Activated CD4-positive, alpha-beta T cell treated with anti-CD3 and anti-CD28 coated beads for 1 hour (primary cell): ENCODE data around the gene PPP1R26.
"Not testable (repeated sequence)": the region's sequence is repeated elsewhere in the genome, so short reads cannot be mapped to it uniquely, and the experiment has no call there.

Source experiments
- DNase-seq: peaks from one replicate; pipeline ENCODE4 v3.0.0-alpha.2; 2020

The PPP1R26 gene, protein sequence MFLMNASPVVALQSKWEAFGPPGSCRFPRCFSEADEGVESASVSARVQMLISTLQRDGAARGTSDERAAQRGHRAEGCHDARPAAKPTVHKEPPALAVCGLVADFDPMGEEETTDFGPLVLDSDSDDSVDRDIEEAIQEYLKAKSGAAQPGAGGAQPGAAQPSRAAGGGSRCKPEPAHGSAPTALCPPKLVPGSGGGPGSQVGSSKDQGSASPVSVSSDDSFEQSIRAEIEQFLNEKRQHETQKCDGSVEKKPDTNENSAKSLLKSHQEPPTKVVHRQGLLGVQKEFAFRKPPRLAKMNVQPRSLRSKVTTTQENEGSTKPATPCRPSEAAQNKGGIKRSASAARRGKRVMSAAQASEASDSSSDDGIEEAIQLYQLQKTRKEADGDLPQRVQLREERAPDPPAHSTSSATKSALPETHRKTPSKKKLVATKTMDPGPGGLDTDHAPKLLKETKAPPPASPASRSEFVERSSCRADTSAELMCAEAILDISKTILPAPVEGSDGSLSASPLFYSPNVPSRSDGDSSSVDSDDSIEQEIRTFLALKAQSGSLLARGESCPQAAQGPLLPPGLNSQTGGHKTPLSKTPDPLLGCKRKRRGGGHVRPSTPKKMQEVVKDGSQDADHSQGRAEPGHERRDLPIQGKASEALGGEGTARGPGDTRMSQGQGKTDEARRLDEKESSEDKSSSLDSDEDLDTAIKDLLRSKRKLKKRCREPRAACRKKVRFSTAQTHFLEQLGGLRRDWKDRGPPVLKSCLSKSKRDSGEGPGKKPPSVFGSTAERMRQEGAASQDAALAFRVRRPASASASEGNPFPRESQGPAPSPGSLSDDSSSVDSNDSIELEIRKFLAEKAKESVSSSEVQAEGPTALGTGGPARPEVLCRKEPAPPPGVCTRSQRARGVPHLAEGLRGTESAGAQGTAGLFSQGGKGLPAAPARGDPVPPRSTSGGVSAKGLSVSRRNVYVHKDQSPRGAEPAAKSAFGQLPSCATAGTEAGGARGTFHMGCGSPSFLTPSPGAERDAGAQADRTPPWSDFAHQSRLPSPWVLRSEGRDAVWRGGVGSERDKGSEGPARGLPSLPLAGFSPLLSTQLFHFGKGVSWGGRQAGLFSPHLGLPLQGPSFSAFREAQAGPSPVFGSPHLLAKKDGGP (N-terminal part only)

DNA sequence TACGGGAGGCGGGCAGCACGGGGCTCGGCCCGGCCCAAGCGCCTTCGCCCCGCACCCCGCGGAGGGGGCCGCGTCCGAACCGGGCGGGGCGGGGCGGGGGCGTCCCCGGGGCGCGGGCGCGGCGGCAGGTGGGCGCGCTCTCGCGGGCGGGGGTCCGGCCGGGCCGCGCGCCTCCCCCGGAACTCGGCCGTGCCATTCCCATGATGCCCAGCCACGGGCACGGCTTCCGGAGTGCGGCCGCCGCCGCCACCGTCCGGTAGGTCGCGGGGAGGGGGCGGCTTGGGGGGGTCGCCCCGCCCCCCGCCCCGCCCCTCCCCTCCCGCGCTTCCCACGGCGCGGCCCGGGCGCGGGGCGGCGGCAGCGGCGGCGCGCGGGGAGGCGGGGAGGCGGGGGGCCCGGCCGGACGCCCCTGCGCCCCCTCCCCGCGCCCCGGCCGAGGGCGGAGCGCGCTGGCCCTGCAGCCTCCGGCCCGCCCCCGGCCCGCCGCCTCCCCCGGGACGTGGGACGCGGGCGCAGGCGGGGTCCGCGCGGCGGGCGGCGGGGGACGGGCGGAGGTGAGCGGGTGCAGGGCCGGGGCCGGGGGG is at the start of gene PPP1R26:
PPP1R26 (plus strand) TSS at position 314 of the 584 bp plus-strand sequence. CDS start 4,729 bp downstream, outside the sequence.
- no peak for DNase-seq

DNA sequence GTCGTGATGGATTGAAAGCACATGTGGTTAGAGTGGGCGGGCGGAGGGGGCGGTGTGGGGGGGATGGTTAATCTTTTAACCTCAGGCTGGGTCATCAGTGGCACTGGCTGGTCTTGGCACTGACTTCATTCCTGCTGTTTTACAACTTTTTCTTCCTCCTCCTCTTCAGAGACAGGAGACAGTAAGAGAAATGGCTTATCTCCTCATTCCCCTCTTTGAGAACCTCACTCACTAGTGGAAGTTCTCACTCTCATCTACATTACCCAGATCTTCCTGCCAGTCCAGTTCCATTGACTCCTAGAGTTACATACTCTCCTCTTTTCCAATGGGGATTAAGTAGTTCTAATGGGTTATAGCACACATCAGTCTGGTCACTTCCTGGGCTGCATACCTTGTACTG is 42.3 kb upstream of the PPP1R26 start:
- no peak for DNase-seq

DNA sequence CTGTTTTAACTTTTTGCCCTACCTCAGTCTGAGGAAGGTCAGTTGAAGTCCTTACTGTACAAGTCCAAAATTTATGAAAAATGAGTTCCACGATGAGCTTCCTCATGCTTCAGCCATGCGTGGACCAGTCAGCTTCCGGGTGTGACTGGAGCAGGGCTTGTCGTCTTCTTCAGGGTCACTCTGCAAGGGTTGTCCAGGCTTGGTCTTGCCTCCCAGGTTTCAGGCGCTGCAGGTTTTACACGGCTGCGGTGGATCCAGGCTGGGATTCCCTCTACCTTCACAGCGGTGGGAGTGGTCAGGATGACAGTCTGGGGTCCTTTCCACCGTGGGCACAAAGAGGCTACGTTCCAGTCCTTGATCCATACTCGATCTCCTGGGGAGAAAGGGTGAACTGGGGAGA is 41.9 kb upstream of the PPP1R26 start:
- DNase-seq = not testable (repeated sequence)

DNA sequence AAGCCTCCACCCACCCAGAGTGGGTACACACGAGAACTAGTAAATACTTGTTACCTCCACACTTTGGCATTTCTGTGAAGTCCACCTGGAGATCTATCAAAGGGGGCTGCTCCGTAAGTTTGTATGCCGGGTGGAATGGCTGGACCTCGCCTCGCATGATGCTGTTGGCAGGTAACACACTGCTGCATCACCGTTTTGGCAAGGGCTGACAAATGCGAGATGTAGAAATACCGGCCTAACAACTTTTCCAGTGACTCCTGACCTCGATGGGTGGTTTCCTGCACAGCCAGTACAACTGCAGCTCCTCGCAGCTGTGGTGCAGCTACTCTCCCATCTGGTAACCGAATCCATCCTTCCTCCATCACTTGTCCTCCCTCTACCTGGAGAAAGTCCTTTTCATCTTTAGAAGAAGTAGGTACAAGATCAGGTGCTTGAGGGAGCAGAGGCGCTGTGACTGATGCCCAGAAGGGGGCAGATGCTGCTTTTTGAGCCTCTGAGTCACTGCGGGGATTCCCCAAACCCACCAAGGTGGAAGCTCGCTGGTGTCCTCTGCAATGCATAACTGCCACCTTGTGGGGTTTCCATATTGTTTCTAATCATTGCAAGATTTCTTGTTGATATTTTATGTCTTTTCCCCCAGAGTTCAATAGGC is 40.9 kb upstream of the PPP1R26 start:
- not testable (repeated sequence) for DNase-seq

DNA sequence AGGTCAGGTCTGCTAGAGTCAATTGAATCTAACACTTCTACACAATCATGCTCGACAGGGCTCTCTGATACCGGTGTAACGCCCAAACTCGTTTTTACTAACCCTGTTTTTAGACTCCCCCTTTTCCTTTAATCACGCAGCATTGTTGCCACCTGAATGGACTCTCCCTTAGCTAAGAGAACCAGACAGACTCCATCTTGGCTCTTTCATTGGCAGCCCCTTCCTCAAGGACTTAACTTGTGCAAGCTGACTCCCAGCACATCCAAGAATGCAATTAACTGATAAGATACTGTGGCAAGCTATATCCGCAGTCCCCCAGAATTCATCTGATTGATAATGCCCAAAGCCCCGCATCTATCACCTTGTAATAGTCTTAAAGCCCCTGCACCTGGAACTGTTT is 40.1 kb upstream of the PPP1R26 start:
- DNase-seq = not testable (repeated sequence)

DNA sequence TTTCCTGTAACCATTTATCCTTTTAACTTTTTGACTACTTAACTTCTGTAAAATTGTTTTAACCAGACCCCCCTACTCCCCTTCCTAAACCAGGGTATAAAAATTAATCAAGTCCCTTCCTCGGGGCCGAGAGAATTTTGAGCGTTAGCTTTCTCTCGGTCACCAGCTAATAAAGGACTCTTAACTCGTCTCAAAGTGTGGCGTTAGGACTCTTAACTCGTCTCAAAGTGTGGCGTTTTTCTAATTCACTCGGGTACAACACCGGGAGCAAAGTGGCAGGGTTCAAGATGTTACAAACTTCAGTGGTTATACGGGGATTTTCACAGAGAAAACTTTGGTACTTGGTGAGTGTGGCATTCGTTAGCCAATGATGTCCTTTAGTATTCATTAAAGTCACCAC is 39.7 kb upstream of the PPP1R26 start:
- DNase-seq = no peak

DNA sequence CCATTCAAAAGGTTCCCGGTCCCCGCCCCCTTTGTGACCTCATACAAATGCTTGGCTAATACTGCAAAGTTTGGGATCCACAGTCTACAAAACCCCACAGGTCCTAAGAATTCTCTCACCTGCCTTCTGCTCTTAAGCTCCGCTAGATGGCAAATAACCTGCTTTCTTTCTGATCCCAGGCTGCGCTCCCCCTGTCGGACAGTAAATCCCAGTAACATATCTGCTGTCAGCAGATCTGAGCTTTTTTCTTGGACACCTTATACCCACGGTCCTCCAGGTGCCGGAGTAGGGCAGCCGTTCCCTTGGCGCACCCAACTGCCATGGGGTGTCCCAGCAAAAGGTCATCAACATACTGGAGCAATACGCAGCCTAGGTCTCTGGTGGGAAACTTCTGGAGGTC is 39.0 kb upstream of the PPP1R26 start:
- no peak for DNase-seq

DNA sequence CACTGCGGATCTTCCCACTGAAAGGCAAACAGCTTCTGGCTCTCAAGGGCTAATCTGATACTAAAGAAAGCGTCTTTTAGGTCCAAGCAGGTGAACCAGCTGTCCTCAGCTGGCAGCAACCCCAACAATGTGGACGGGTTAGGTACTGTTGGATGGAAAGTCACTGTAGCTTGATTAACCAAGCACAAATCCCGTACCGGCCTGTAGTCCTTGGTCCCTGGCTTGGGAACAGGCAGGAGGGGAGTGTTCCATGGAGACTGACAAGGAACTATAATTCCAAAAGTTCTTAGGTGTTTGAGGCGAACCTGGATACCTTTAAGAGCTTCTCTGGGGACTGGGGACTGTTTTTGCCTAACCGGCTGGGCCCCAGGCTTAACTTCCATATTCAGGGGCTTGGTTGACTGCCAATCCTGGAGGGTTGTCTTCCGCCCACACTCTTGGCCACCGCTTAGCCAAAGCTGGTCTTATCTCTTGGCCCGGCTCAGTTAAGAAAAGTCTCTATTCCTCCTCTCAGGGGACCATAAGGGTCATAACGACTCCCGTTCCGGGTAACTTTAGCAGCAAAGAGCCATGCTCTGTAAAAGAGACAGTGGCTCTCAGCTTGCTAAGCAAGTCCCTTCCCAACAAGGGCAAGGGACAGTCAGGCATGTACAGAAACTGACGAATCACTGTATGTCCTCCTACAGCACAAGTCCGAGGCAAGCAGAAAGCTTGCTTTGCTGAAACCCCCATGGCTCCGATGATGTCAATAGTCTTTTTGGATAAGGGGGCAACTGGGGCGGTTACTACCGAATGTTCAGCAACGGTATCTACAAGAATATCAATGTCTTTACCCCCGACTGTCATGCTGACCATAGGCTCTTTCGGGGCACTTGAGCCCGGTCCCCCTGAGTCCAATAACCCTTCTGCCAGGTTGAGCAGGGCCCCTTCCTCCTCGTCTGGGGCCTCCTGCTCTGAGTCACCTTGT is 38.2 kb upstream of the PPP1R26 start:
- DNase-seq = not testable (repeated sequence)

DNA sequence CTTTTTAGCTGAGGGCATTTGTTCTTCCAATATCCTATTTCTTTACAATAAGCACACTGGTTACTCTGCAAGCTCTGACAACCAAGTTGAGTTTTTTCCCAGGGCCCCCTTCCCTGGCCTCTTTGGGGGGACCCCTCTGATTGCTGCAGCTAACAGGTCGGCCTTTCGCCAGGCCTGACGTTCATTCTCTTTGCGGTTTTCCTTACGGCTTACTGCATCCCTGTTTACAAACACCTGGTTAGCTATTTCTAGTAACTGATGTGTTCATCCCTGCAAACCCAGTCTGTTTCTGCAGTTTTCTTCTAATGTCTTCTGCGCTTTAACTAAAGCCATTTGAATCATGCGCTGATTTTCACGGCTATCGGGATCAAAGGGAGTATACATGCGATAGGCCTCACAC is 37.5 kb upstream of the PPP1R26 start:
- no peak for DNase-seq

DNA sequence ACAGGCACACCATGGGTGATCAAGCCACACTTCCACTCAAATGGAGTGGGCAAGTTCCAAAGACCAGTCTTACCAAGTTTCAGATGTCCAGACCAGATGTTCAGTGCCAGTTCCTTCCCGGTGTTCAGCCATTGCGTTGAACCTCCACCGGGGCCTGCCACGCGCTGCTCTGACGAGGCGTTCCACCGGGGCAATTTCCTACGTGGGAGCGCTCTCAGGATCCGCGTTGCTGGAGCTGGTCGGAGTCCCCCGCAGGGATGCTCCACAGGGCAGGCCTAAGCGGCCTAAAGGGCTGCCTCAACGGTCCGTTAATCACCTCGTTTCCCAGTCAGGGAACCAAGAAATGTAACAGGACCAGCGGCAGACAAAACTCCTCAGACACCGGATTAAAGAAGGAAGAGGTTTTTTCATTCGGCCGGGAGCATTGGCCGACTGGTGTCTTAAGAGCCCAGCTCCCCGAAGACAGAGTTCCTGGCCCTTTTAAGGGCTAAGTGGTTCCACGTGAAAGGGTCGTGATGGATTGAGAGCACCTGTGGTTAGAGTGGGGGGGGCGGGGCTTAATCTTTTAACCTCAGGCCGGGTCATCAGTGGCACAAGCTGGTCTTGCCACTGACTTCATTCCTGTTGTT is 35.7 kb upstream of the PPP1R26 start:
- DNase-seq = no peak

DNA sequence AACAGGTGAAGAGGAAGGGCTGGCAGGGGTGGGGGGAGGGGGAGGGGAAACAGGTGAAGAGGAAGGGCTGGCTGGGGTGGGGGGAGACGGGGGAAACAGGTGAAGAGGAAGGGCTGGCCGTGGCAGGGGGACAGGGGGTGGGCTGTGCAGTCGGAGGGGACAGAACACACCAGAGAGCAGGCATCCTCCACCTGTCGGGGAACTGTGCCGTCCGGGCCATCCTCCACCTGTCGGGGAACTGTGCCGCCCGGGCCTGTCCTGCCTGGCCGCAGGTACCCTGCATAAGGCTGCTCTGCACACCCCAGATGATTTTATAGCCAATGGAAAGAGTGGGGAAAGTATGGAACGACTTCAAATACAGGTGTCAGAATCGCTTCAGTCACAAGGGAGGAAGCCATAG is 32.5 kb upstream of the PPP1R26 start:
- DNase-seq = no peak

DNA sequence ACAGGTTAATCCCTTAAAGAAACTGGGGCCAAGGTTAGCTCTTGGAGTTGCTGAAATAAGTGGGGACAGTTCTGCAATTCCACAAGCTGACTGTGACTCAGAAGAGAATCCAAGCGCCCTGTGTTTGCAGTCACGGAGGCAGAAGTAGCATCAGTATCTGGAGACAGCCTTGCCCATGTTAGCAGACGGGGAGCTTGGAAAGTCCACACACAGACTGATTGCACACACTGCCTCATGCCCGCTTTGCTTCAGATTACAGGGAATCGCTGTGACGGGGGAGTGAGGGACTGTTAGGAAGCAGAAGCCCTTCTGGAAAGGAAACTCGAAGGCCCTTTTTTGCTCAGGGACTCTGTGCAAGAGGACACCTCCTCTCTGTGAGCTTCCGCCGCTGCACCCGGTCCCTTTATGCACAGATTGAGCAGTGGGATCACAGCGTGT is 30.9 kb upstream of the PPP1R26 start:
- no peak for DNase-seq

DNA sequence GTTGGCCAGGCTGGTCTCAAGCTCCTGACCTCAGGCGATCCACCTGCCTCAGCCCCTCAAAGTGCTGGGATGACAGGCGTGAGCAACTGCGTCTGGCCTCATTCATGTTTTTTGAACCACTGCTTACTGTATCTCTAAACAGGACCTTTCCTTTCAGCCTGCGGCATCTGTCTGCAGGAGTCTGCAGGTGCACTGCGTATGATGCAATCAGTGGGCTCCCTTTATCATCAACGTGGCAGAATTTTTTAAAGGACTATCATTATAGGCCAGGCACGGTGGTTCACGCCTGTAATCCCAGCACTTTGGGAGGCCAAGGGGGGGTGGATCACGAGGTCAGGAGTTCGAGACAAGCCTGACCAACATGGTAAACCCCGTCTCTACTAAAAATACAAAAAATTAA is 30.1 kb upstream of the PPP1R26 start:
- DNase-seq = not testable (repeated sequence)

DNA sequence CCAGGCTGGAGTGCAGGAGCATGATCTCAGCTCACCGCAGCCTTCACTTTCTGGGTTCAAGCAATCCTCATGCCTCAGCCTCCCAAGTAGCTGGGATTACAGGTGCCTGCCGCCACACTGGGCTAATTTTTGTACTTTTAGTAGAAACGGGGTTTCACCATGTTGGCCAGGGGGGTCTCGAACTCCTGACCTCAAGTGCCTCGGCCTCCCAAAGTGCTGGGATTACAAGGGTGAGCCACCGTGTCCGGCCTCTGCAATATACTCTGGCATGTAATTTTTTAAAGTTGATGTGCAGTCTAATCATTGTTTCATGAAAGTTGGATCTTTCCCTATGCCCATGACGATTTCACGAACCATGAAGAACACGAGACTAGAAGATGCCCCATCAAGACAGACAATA is 28.6 kb upstream of the PPP1R26 start:
- no peak for DNase-seq

DNA sequence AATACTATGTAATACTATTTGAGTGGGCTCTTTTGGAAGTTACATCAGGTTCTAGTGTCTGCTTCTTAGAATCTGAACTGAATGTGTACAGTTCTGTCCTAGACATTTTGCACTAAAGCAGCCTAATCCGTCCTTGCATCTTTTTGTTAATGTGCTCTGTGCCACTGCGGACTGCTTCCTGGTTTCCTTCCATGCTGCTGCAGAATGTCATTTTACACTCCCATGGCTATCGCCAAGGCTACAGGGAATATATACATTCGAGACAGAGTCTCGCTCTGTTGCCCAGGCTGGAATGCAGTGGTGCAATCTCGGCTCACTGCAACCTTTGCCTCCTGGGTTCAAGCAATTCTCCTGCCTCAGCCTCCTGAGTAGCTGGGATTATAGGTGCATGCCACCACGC is 27.7 kb upstream of the PPP1R26 start:
- not testable (repeated sequence) for DNase-seq

DNA sequence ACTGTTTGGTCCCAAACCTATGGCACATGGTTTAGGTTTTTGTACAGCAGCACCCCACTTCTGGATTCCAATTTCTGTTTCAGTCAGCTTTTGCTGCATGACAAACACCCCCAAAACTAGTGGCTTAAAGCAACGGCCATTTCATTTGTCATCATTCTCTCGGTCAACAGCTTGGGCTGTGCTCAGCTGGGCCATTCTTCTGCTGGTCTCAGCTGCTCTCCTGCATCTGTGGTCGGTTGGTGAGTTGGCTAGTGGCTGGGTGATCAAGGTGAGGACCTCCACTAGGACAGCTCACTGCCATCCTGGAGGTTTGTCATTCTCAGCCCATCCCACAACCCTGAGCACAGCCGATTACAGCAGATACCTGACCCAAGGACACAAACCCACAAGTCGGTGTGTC is 24.8 kb upstream of the PPP1R26 start:
- no peak for DNase-seq

DNA sequence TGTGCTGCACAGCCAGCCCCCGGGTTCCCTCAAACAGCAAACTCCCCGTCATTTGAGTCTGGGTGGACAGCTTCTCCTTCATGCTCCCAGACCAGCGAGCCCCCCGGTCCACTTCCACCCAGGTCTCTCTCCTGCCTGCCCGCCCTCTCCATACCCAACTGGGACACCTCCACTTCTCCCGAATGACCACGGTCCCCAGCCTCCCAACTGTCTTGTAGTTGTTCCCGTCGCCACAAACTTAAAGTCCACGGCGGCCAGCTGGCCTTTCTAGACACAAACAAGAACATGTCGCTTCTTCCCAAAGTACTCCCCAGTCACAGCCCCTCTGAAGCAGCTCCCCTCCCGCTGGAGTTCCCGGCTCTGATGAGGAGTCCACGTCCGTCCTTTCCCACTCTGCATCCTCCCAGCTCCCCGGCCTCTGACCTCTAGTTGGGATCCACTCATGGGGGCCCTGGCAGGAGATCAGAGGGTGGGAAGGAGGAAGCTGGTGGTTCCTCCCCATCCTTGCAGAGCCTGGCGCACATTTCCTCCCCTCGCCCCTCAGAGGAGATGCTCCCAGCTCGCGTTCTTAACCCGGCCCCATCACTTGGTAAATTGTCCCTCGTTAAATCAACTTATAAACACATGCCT is 24.1 kb upstream of the PPP1R26 start:
- DNase-seq = no peak

DNA sequence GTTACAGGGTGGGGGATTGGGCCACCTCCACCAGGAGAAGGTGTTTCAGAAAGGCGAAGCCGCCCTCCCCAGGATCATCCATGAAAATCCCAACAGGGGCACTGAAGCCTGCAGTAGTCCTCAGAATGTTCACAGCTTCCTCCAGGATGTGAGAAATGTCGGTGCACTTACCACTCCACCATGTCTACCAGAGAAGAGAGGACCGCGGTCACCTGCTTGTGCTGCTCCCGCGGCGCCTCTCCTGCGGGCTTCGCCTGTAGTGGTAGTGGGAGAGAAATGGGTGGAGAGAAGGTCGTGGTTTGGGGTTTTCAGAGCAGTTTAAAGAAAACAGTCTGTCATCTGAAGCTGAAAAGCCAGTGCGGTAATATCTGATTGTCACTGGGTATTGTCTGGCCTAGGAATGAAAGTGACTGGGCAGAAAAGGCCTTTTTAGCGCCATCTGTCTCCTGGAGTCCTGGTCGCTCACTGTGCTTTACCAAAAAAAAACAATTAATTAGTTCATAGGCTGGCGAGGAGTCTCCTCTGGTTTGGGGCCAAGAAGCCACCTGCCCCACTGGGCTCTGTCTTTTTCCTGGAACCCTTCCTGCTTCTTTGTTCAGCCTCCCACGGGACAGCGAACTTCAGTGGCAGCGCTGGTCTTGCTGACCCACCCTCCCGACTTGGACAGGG is 23.0 kb upstream of the PPP1R26 start:
- no peak for DNase-seq

DNA sequence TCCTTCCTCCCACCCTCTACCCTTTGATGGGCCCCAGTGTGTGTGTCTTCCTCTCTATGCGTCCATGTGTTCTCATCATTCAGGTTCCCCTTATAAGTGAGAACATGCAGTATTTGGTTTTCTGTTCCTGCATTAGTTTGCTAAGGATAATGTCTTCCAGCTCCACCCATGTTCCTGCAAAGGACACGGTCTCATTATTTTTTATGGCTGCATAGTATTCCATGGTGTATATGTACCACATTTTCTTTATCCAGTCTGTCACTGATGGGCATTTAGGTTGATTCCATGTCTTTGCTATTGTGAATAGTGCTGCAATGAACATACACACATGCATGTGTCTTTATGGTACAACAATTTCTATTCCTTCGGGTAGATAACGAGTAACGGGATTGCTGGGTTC is 21.1 kb upstream of the PPP1R26 start:
- not testable (repeated sequence) for DNase-seq

DNA sequence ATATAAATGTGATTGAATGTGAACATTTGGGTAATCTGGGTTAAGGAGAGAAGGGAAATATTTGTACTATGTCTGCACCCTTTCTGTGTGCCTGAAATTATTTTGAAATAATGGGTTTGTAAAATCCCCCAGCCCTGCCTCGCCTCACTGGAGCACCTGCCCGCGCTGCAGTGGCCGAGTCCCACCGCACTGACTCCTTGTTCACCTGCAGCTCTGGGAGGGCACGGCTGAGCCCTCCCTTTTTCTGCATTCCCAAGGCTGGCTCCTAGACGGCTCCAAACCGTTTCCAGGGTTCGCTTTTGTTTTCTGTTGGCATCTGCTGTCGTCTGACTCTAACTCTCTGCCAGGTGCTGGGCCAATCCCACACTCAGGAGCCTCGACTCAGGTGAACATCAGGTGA is 17.6 kb upstream of the PPP1R26 start:
- DNase-seq = no peak
